A673 (cell line): ENCODE data around the gene POLA2.

Experiments used
- CTCF ChIP-seq: fragments of 300-800, 200-600 bp; sonication (generic); conservative IDR thresholded peaks from 2 replicates; pipeline ENCODE4 v1.5.1; 2017; ENCODE audit warnings: low read depth, mild to moderate bottlenecking, antibody characterized with exemption, low read length, moderate library complexity, mixed read lengths
- EZH2 ChIP-seq: fragments of 200-600 bp; sonication (generic); IDR thresholded peaks from 2 replicates; pipeline ENCODE4 v1.6.1; 2017; ENCODE audit warnings: borderline replicate concordance, low read depth, mild to moderate bottlenecking, mixed read lengths, antibody characterized with exemption, low read length; ENCODE audit not compliant: poor library complexity, severe bottlenecking

GRCh38 chr11:65212226-65212801 is 49.4 kb upstream of the POLA2 start:
- TF ChIP-seq CTCF, result no peak
- no peak for TF ChIP-seq EZH2
